HUDEP-2 (cell line): ENCODE data around the gene STK32B.

Experiments
- DNase-seq, 76 experiments: peaks; one replicate each; lab custom pipeline; 2025; ENCODE audit not compliant: unreplicated experiment in 76 of 76; lab: John Stamatoyannopoulos, UW

The STK32B gene

GRCh38 chr4:5547651-5548249, 496.5 kb downstream of the STK32B start:
- no peak for DNase-seq
